LNCaP clone FGC (cell line): ENCODE results near the gene TCF3.
A peak's percentile ranks its signal among the peaks of the same experiment; 100 is the strongest.
"Not testable (repeated sequence)": the region's sequence is repeated elsewhere in the genome, so short reads cannot be mapped to it uniquely, and the experiment has no call there.

Experiments used
- DNase-seq: peaks from one replicate; pipeline ENCODE4 v3.0.0-alpha.2; 2011; ENCODE audit warnings: low read depth
- H3K4me3 ChIP-seq: 2 replicates; pipeline ENCODE4 v1.5.1; 2011; ENCODE audit warnings: mild to moderate bottlenecking, low read depth, low read length, control low read depth
- TF ChIP-seq, protein P1 (sequence below): IDR thresholded peaks from 2 replicates; pipeline ENCODE4 v1.5.1; 2012; ENCODE audit warnings: mild to moderate bottlenecking; ENCODE audit not compliant: control insufficient read depth, insufficient read depth; ENCODE audit errors: extremely low read depth

TCF3 gene

DNA sequence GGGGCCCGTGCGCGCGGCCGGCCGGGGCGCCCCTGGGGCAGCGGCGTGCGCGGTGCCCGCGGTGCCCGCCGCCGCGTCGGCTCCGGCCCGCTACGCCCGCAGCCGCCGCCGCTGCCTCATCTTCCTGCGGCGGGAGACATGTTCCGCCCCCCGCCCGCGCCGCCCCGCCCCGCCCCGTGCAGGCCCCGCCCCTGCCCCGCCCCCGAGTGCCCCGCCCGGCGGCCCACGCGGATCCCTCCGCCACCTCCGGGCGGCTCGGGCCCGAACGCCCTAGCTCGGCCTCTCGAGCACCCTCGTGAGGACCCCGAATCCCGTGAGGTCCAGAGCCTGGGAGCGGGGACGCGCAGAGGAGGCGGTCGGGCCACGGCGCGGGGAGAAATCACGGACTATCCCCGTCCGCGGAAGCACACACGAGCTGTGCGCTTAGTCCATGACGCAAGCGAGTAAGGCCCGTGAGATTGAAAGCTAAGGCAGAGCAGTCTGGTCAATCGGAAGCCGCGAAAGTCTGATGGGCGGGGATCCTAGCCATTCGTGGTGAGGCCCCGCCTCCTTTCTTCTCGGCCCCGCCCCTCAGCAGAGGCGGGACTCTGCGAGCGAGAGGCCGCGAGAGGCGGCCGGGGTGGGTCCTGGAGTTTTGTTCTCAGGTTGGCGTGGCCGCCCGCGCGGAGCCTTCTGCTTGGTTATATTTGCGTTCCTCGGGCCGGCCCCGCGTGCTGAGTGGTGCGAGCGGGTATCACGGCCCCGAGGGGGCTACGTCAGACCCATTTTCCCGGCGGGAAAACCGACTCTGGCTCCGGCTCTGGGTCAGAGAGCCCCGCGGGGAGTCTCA lies at the start of gene TCF3:
TSS of gene TCF3 (minus strand) at position 145 of the 829 bp plus-strand sequence. CDS start 2,367 bp downstream, outside the sequence.
- DNase-seq = peak; percentile 97
- TF ChIP-seq, protein P1, sequence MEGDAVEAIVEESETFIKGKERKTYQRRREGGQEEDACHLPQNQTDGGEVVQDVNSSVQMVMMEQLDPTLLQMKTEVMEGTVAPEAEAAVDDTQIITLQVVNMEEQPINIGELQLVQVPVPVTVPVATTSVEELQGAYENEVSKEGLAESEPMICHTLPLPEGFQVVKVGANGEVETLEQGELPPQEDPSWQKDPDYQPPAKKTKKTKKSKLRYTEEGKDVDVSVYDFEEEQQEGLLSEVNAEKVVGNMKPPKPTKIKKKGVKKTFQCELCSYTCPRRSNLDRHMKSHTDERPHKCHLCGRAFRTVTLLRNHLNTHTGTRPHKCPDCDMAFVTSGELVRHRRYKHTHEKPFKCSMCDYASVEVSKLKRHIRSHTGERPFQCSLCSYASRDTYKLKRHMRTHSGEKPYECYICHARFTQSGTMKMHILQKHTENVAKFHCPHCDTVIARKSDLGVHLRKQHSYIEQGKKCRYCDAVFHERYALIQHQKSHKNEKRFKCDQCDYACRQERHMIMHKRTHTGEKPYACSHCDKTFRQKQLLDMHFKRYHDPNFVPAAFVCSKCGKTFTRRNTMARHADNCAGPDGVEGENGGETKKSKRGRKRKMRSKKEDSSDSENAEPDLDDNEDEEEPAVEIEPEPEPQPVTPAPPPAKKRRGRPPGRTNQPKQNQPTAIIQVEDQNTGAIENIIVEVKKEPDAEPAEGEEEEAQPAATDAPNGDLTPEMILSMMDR = no peak
- H3K4me3 ChIP-seq = peak within 1 kb of the TSS; percentile 82

DNA sequence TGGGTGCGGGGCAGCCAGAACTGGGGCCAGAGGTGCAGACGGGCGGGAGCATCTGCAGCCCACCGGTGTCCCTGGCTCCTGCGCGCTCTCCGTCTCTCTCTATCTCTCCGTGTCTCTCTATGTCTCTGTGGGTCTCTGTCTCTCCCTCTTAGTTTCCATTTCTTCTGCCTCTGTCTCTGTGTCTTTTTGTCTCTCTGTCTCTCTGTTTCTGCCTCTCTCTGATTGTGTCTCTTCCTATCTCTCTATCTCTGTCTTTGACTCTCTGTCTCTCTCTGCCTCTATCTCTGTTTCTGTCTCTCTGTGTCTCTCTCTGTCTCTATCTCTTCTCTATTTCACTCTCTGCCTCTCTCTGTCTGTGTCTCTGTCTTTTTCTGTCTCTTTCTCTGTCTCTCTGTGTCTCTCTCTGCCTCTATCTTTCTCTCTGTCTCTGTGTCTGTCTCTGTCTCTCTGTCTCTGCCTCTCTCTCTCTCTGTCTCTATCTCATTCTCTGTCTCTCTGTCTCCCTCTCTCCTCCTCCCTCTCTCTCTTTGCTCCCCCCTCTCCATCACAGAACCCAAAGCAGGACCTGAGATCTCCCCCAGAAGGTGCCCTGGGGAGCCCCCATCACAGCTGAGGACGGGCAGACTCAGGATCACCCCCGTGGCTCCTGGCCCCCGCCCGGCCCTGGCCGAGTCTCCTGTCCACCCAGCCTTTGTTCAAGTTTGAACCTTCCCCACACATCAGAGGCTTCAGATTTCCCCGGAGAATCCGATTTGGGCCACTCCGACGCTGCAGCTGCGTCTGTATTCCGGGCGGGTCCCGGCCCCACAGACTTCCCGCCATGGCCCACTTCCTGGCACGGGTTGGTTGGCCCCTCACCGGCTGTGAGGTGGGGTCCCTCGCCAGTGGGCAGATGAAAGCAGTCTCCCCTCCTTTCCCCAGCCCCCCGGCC lies 48.6 kb upstream of the TCF3 start:
- no peak for DNase-seq
- TF ChIP-seq, protein P1 = no peak
- H3K4me3 ChIP-seq = no peak overlapping the region

DNA sequence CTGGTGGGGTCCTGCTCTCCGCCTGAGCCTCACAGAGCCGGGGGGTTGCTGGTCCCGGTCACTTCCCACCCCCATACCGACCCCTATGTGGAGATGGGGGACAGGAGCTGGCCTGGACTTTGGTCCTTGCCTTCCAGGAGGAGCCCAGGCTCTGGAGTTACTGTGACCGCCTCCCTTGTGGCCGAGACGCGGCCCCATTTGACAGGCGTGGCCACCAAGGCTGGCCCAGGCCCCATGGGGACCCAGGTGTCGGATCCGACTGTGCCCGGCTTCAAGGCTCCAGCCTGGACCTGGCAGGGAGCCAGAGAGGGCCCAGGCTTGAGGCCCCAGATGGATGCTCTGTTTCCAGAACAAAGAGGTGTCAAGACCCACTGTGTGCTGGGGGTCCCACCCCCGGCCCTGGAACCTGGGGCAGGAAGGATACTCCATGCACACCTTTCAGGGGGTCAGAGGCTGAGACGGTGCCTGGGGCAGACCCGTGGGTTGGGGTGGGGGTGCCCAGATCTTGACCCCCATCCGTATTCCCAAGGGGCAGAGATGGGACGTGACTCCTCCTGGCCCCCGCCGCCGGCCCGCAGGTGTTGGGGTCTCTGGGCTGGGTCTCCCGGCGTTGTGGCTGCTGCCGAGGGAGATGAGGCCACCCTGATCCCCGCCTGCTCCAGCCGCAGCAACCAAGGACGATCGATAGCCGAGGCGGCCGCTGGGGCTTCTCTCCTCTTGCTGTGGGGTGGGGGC lies 47.8 kb upstream of the TCF3 start:
- TF ChIP-seq, protein P1 = no peak
- H3K4me3 ChIP-seq = no peak overlapping the region
- DNase-seq = no peak

DNA sequence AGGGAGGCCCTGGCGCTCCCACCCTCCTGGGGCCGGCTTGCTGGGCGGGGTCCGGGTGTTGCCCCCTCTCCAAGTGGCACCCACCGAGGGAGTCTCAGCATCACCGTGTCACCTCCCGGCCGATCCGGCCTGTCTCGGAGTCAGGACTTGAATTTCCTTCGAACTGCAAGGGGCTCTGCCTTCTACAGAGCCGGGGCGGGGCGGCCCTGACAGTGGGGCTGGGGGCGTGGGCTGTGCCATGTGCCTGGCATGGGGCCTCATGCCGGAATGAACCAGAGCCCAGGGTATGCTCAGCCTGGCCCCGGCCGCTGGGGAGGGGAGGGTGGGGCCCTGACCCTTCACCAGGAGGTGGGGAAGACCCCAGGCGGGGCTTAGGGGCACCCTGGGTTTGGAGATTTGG lies 47.0 kb upstream of the TCF3 start:
- H3K4me3 ChIP-seq = no peak overlapping the region
- no peak for DNase-seq
- TF ChIP-seq, protein P1 = no peak

DNA sequence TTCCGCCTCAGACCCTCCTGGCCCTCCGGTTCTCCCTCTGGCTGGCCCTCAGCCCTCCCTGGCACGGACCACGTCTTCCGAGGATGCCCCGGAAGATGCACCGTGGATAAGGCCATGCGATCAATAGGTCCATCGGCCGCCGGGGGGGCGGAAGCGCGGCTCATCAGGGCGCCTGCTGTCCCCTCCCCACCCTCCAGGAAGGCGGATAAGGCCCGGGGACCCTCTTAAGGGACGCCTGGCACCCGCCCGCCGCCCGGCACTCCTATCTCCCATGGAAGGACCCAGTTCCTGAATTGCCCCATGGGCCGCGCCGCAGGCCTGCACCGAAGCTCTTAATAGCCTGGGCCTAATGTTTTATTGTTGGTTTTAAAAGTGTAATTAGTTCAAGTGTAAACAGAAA lies 46.2 kb upstream of the TCF3 start:
- no peak for DNase-seq
- no peak overlapping the region for H3K4me3 ChIP-seq
- TF ChIP-seq, protein P1 = no peak

DNA sequence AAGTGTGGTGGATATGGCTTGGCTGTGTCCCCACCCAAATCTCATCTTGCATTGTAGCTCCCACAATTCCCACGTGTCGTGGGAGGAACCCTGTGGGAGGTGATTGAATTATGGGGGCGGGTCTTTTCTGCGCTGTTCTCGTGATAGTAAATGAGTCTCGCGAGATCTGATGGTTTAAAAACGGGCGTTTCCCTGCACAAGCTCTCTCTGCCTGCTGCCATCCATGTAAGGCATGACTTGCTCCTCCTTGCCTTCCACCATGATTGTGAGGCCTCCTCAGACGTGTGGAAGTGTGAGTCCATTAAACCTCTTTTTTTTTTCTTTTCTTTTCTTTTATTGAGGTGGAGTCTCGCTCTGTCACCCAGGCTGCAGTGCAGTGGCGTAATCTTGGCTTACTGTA lies 43.1 kb upstream of the TCF3 start:
- DNase-seq, H3K4me3 ChIP-seq: not testable (repeated sequence)
